ENCODE data around the gene PDE9A.
"Not testable (repeated sequence)": the region's sequence is repeated elsewhere in the genome, so short reads cannot be mapped to it uniquely, and the experiment has no call there.

The PDE9A gene

DNA sequence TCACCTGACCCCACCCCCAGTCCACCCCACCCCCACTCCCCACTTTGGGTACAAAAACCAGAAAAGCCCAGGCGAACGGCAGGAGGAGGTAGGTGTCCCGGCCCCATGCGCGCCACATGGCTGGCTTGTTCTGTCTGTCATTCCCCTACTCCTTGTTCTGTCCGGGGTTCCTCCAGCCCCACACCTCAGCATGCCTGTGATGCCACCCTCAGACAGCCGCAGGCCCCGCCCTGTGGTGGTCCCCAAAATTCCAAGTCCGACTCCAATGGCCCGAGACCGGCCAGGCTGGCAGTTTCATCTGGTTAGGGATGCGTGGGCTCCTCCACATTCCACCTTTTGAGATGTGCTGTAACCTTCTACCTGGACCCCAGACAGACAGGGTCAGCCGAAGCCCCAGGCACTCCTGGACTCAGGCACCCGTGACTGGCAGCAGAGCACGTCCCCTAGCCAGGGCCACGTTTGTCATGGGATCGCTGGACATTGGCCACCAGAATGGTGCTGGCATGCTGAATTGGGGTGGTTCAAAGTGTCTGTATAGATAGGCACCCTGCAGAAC lies 131.6 kb downstream of the PDE9A start:
- in situ Hi-C loops (cut with HindIII; ENCODE audit: low sequenced_read_pairs): no loop called here

DNA sequence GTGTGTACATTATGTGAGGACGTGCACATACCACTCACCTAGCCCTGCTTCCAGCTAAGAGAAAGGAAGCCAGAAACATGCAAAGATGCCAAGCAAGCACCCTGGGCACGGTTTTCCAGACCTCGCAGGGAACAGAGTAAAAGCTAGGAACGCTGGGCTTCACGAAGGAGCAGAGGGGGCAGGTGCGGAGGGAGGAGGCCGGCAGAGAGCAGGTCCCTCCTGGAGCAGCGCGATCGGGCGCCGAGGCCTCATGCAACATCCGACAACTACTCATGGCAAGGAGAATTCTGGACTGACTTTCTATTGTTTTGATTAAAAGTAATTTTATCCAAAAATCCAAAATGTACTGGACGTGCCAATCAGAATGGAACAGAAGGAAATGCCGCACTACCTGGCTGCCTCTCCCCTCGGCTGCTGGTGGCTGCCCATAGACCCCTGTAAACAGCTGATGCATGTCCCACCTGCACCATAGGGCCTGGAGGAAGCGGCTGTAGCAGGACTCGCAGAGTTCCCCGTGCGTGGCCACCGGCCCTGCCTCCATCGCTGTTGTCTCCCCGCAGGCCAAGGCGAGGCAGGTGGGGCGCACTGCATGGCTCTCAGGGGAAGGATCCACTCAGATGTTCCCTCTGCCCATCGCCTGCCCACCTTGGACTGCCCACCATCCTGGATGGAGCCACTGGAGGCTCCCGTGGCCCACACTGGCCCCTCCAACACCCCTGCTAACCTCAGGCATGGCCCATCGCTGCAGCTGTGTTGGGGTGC lies 132.4 kb downstream of the PDE9A start:
- in situ Hi-C loops (cut with HindIII; ENCODE audit: low sequenced_read_pairs): no loop called here

DNA sequence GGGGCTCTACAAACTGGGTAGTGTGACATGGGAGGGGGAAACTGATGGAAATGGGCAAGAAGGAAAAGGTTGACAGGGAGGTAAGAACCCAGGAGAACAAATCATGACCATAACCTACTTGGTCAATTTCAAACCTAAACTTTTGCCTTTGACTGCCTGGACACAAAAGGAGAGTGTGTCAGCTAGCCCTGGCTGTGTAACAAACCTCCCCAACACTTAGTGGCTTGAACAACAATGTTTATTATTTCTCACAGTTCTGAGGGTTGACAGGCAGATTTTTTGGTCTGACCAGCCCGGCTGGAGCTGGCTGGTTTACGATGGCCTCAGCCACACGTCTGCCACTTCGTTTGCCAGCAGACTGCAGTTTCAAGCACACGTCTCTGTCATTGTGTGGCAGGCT lies 133.5 kb downstream of the PDE9A start:
- in situ Hi-C loops (cut with HindIII; ENCODE audit: low sequenced_read_pairs): no loop called here

- in situ Hi-C loops (cut with HindIII; ENCODE audit: low sequenced_read_pairs): no loop called here
Measured at GRCh38 chr21:42787613-42788012, 134.2 kb downstream of the PDE9A start.

GRCh38 chr21:42790520-42791065 lies 137.2 kb downstream of the PDE9A start:
- in situ Hi-C loops (cut with HindIII; ENCODE audit: low sequenced_read_pairs): no loop called here

DNA sequence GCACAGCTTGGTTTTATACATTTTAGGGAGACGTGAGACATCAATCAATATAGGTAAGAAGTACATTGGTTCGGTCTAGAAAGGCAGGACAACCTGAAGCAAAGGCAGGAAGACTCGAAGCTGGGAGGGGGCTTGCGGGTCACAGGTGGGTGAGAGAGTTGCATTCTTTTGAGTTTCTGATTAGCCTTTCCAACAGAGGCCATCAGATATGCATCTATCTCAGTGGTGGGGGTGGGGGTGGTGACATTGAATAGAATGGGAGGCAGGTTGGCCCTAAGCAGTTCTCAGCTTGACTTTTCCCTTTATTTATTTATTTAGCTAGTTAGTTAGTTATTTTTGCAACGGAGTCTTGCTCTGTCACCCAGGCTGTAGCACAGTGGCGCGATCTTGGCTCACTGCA lies 140.4 kb downstream of the PDE9A start:
- in situ Hi-C loops (cut with HindIII; ENCODE audit: low sequenced_read_pairs): no loop called here

DNA sequence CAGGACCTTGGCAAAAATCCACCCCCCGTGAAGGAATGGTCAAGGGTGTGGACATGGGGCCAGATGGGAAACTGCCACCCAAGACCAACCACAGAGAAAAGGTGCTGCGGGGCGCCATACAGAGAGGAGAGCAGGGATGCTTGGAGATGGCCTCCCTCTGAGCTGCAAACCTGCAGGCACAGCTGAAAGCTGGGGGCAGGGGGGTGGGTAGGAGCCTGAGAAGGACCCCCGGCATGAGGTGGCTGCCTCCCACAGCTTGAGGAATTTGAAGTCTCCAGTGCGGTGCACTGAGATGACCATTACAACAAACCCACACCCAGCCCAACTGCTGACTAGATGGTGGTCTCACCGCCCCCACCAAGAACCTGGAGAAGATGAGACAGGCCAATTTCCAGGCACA lies 141.1 kb downstream of the PDE9A start:
- in situ Hi-C loops (cut with HindIII; ENCODE audit: low sequenced_read_pairs): no loop called here

GRCh38 chr21:42796327-42797062 lies 143.1 kb downstream of the PDE9A start:
- in situ Hi-C loops (cut with HindIII; ENCODE audit: low sequenced_read_pairs): no loop called here

DNA sequence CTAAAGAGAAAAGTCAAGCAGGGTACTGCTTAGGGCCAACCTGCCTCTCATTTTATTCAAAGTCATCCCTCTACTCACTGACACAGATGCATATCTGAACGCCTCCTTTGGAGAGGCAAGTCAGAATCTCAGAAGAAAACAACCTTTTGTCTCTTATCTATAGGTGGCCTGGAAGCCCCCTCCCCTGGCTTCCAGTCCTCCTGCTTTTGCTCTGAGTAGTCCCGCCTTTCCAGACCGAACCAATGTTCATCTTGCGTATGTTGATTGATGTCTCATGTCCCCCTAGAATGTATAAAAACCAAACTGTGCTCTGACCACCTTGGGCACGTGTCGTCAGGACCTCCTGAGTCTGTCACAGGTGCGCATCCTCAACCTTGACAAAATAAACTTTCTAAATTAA lies 144.1 kb downstream of the PDE9A start:
- in situ Hi-C loops (cut with HindIII; ENCODE audit: low sequenced_read_pairs): no loop called here

GRCh38 chr21:42798106-42798505 lies 144.7 kb downstream of the PDE9A start:
- in situ Hi-C loops (cut with HindIII; ENCODE audit: low sequenced_read_pairs): no loop called here

GRCh38 chr21:42799516-42799915 lies 146.1 kb downstream of the PDE9A start:
- in situ Hi-C loops (cut with HindIII; ENCODE audit: low sequenced_read_pairs): no loop called here

- in situ Hi-C loops (cut with HindIII; ENCODE audit: low sequenced_read_pairs): no loop called here
Measured at GRCh38 chr21:42799948-42800347, 146.5 kb downstream of the PDE9A start.

- in situ Hi-C loops (cut with HindIII; ENCODE audit: low sequenced_read_pairs): not testable (repeated sequence)
Measured at GRCh38 chr21:42801616-42802015, 148.2 kb downstream of the PDE9A start.

GRCh38 chr21:42806509-42807140 lies 153.2 kb downstream of the PDE9A start:
- in situ Hi-C loops (cut with HindIII; ENCODE audit: low sequenced_read_pairs): no loop called here

DNA sequence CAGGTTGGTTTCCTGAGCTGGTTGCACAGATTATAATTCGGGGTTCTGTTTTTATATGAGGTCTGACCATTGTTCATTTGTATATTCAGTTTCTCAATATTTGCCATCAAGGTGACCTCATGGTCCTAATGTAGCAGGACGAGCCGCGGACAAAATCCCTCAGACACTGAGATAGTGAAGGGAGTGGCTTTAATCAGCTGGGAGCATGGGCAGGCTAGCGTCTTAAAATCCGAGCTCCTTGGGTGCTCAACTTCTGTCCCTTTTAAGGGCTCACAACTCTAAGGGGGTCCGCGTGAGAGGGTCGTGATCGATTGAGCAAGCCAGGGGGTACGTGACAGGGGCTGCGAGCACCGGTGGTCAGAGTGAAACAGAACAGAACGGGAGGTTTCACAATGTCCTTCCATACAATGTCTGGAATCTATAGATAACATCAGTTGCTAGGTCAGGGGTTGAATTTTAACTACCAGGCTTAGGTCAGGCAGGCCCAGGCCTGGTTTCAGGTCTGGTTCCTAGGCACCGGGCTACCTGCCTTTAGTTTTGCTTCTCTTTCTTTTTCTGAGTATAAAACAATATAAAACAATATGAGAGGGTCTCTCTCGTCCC lies 154.0 kb downstream of the PDE9A start:
- in situ Hi-C loops (cut with HindIII; ENCODE audit: low sequenced_read_pairs): not testable (repeated sequence)

GRCh38 chr21:42807938-42808613 lies 154.7 kb downstream of the PDE9A start:
- in situ Hi-C loops (cut with HindIII; ENCODE audit: low sequenced_read_pairs): no loop called here

DNA sequence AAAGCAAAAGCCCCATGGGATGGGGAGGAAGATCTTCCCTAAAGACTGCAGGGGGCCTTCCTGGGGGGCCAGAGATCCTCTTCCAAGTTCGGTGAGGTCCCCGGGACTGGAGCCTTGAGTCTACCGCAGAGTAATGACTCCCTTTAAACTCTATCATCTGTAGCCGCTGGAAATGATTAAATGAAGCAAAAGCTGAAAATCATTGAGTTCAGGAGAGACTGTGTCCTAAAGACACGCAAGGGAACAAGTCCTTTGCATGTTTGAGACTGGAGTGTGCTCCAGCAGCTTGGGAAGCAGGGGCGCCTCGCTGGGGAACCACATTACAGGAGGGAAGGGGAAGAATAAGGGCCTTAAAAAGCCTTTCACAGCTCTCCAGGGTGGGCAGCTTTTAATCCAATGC lies 155.8 kb downstream of the PDE9A start:
- in situ Hi-C loops (cut with HindIII; ENCODE audit: low sequenced_read_pairs): no loop called here

GRCh38 chr21:42809577-42810475 lies 156.4 kb downstream of the PDE9A start:
- in situ Hi-C loops (cut with HindIII; ENCODE audit: low sequenced_read_pairs): loop anchor here (10.0 kb wide), 1 partner anchor 215 kb away; no protein-coding TSS in a partner anchor

DNA sequence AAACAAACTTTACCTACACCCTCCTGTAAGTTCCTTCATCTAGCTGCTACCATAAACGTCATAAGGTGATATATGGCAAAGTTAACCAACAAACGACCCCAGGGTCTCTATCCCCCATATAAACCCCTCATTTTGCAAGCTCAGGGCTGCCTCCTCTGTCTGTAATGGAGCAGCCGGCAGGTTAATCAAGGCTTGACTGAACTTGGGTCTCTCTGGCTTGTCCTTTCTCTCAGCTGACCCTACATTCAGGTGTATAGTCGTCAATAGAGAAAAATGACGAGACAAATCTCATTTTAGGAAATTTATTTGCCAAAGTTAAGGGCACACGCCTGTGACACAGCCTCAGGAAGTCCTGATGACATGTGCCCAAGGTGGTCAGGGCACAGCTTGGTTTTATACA lies 158.5 kb downstream of the PDE9A start:
- in situ Hi-C loops (cut with HindIII; ENCODE audit: low sequenced_read_pairs): loop anchor here (10.0 kb wide), 1 partner anchor 217 kb away; no protein-coding TSS in a partner anchor
